ENCODE data around the gene FOXI3. TPM values are rescaled to one million over a fixed set of nuclear protein-coding genes. Genes with fewer than 3 reads are reported as not detected.

Gene FOXI3
- total RNA-seq, 1 donor, result not detected

DNA sequence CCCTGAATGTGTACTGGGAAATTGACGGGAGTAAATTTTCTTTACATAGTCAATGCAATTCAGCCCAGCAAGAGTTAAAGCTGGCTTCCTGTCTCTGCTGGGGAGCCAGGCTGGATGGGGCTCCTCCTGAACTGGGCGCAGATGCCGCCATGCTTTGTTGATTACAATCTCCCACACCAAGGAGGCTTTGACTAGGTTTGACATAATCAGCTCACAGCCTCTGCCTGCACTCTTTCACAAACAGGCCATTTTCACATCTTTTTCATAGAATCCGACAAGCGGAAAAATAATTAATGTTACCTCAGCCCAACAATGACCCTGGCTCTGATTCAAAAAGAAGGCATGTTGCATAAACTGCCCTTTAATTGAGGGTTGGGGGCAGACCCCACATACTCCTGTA lies 54.3 kb downstream of the FOXI3 start:
- TF ChIP-seq, protein P1, sequence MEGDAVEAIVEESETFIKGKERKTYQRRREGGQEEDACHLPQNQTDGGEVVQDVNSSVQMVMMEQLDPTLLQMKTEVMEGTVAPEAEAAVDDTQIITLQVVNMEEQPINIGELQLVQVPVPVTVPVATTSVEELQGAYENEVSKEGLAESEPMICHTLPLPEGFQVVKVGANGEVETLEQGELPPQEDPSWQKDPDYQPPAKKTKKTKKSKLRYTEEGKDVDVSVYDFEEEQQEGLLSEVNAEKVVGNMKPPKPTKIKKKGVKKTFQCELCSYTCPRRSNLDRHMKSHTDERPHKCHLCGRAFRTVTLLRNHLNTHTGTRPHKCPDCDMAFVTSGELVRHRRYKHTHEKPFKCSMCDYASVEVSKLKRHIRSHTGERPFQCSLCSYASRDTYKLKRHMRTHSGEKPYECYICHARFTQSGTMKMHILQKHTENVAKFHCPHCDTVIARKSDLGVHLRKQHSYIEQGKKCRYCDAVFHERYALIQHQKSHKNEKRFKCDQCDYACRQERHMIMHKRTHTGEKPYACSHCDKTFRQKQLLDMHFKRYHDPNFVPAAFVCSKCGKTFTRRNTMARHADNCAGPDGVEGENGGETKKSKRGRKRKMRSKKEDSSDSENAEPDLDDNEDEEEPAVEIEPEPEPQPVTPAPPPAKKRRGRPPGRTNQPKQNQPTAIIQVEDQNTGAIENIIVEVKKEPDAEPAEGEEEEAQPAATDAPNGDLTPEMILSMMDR (IDR thresholded peaks at IDR 0.05; ENCODE audit: extremely low read depth, low read depth, low read length), result no peak
- H3K4me3 ChIP-seq (ENCODE audit: insufficient read depth, low read length), result no peak overlapping the region
- H3K4me1 ChIP-seq (ENCODE audit: insufficient read depth, low read length), result no peaks in the 10 kb centered on the region
- H4K20me1 ChIP-seq (ENCODE audit: insufficient read depth, low read length), result no peaks in the 10 kb centered on the region
- H3K36me3 ChIP-seq (ENCODE audit: insufficient read depth, low read length), result no peaks in the 10 kb centered on the region
- no peak overlapping the region for H2AFZ ChIP-seq (ENCODE audit: low read length)
- DNase-seq (ENCODE audit: insufficient read length, low spot score, missing footprints), result no peak
- no peaks in the 10 kb centered on the region for H3K9me3 ChIP-seq (ENCODE audit: low read depth, low read length)
- H3K27me3 ChIP-seq (ENCODE audit: insufficient read depth, low read length), result no peaks in the 10 kb centered on the region
- no peaks in the 10 kb centered on the region for H3K79me2 ChIP-seq (ENCODE audit: insufficient read depth, low read length)
- H3K27ac ChIP-seq (ENCODE audit: low read depth, low read length), result no peak overlapping the region
- H3K4me2 ChIP-seq (ENCODE audit: insufficient read depth, low read length), result no peak overlapping the region

Small RNA genes within 50 kb of the gene (small RNA-seq; reads per million reads assigned to genes)
- gene RNU6-1007P, result not detected

Other genes with a start within 250 kb of the FOXI3 start
- 24.2 and 25.7 TPM in 2 replicates for gene EIF2AK3, start 174.8 kb upstream of the FOXI3 start, total RNA-seq
- 6.2 and 6.8 TPM in 2 replicates for gene RPIA, start 239.0 kb upstream of the FOXI3 start, total RNA-seq